HepG2 (cell line): ENCODE results near the gene TUBA1A. TPM values are rescaled to one million over a fixed set of nuclear protein-coding genes. Genes with fewer than 3 reads are reported as not detected.
"Not testable (repeated sequence)": the region's sequence is repeated elsewhere in the genome, so short reads cannot be mapped to it uniquely, and the experiment has no call there.

ENCODE experiments used
- ATAC-seq: fragments of 200-7000 bp; cut with Tn5 transposase; 3 replicates; pipeline ENCODE4 v1.9.1; 2020; ENCODE audit warnings: mild to moderate bottlenecking, moderate library complexity
- BruUV-seq: library from RNA; stranded (reverse); fragments of 400-500 nt; replicated peaks from 2 replicates; lab custom pipeline; 2021; lab: Mats Ljungman, UMichigan
- CTCF ChIA-PET: fragments of 300-600 bp; formaldehyde crosslinking; extraction: SDS; loops from one replicate; lab custom pipeline; 2021; ENCODE audit warnings: low total read pairs, inconsistent platforms, low intra/inter-chr PET ratio; lab: Yijun Ruan, JAX
- POLR2A ChIA-PET: fragments of 350-600 bp; sonication (Branson Sonifier 250); formaldehyde crosslinking; loops from one replicate; lab custom pipeline; 2020; ENCODE audit warnings: antibody characterized with exemption, inconsistent platforms; lab: Yijun Ruan, JAX
- DNase-seq: peaks from one replicate; pipeline ENCODE4 v3.0.0-alpha.2; 2015; ENCODE audit warnings: low spot score
- FAIRE-seq: peaks from 3 replicates; lab custom pipeline; 2011; peaks lifted over from hg19 to GRCh38; lab: Jason Lieb, UNC
- H2AFZ ChIP-seq: one replicate; pipeline ENCODE4 v1.6.1; 2011; ENCODE audit warnings: low read length, inconsistent platforms
- H3K27ac ChIP-seq: fragments of 300-600 bp; 3 replicates; pipeline ENCODE4 v1.8.0; 2011; ENCODE audit warnings: mixed run types, mild to moderate bottlenecking, mixed read lengths, low read length, inconsistent platforms; ENCODE audit not compliant: insufficient read depth; ENCODE audit errors: extremely low read length
- H3K27me3 ChIP-seq, 2 experiments: fragments of 200-600 bp in 1 of 2; 2 replicates in 1 of 2; 3 replicates in 1 of 2; pipeline versions ENCODE4 v1.6.0 to v1.8.0; 2011; ENCODE audit warnings: low read length in 2 of 2, mild to moderate bottlenecking in 2 of 2, moderate library complexity in 2 of 2, inconsistent platforms in 1 of 2; ENCODE audit not compliant: insufficient read depth in 2 of 2, control insufficient read depth in 1 of 2
- H3K36me3 ChIP-seq, 2 experiments: fragments of 200-600 bp in 1 of 2; replicated peaks in 1 of 2; 2 replicates in 1 of 2; 3 replicates in 1 of 2; pipeline versions ENCODE4 v1.5.1 to v1.8.0; 2011; ENCODE audit warnings: low read length in 2 of 2, inconsistent platforms in 1 of 2; ENCODE audit not compliant: insufficient read depth in 2 of 2, control insufficient read depth in 1 of 2
- H3K4me1 ChIP-seq: 2 replicates; pipeline ENCODE4 v1.5.1; 2012; ENCODE audit warnings: low read length, inconsistent platforms; ENCODE audit not compliant: insufficient read depth
- H3K4me2 ChIP-seq: 2 replicates; pipeline ENCODE4 v1.6.0; 2011; ENCODE audit warnings: low read depth, low read length, inconsistent platforms
- H3K4me3 ChIP-seq, 3 experiments: fragments of 200-600 bp in 1 of 3; sonication (generic), shearing (Covaris generic) in 1 of 3; replicated peaks in 1 of 3; 2 replicates each; pipeline ENCODE4 v1.5.1; 2011 to 2016; ENCODE audit warnings: low read length in 3 of 3, inconsistent platforms in 2 of 3, low read depth in 2 of 3, mild to moderate bottlenecking in 2 of 3, control low read depth in 1 of 3, mixed read lengths in 1 of 3; ENCODE audit not compliant: insufficient read depth in 1 of 3
- H3K79me2 ChIP-seq: one replicate; pipeline ENCODE4 v1.6.1; 2011; ENCODE audit warnings: low read length, inconsistent platforms; ENCODE audit not compliant: insufficient read depth
- H3K9ac ChIP-seq: 2 replicates; pipeline ENCODE4 v1.6.0; 2011; ENCODE audit warnings: mild to moderate bottlenecking, low read depth, low read length, inconsistent platforms; ENCODE audit not compliant: insufficient read depth
- H3K9me3 ChIP-seq: 2 replicates; pipeline ENCODE4 v1.5.1; 2012; ENCODE audit warnings: mild to moderate bottlenecking, low read length
- H4K20me1 ChIP-seq: 2 replicates; pipeline ENCODE4 v1.6.0; 2011; ENCODE audit warnings: inconsistent platforms, mild to moderate bottlenecking, low read length, moderate library complexity; ENCODE audit not compliant: insufficient read depth
- PHF5A ChIP-seq: IDR thresholded peaks from one replicate; pipeline ENCODE4 v1.6.1; 2018; ENCODE audit warnings: low read depth, missing genetic modification reagents; ENCODE audit not compliant: unreplicated experiment
- WGBS: methylation state at CpG from one replicate; pipeline ENCODE4 v1.1.6; 2017; ENCODE audit warnings: low lambda C conversion rate; 5-methylcytosine and 5-hydroxymethylcytosine counted together
- in situ Hi-C: cut with HindIII; loops from 2 replicates; pipeline ENCODE4 v1.10.0; 2017; ENCODE audit warnings: low pct_unique_long_range_greater_than_20kb; ENCODE audit not compliant: extremely low pct_ligation_motif_present
- intact Hi-C: fragments of 100-400 bp; cut with micrococcal nuclease; formaldehyde crosslinking; loops from one replicate; pipeline ENCODE4 v1.10.0; 2022; ENCODE audit not compliant: unreplicated experiment
- polyA plus RNA-seq, 8 experiments: library from polyadenylated mRNA; depleted of rRNA in 3 of 8; stranded (reverse) in 7 of 8; unstranded in 1 of 8; fragments of >200 nt; fragmentation: Illumina TruSeq in 4 of 8; extraction: Trizol in 4 of 8; gene quantifications; 2 replicates each; pipeline versions ENCODE4 v1.2.1 to v1.2.3, GENCODE V29; 2011 to 2016; ENCODE audit warnings: low read depth in 4 of 8, missing spikeins in 1 of 8, mixed read lengths in 1 of 8; ENCODE audit not compliant: insufficient read depth in 1 of 8
- total RNA-seq, 5 experiments: library from RNA; depleted of rRNA; stranded (reverse); fragments of >200 nt; fragmentation: Illumina TruSeq; extraction: Trizol; gene quantifications; 2 replicates each; pipeline ENCODE4 v1.2.3, GENCODE V29; 2016; ENCODE audit warnings: low read depth in 1 of 5

TUBA1A gene
- total and polyA plus RNA-seq, 2 of the 13 experiments (the other 11 are each of a cell fraction or from before 2014, with no cell fraction given), result 20.7 to 24.8 TPM

- no peak for TF ChIP-seq PHF5A
- TF ChIP-seq, all 625 proteins: peak for 0
Observed at GRCh38 chr12:49187184-49187583, 1.7 kb downstream of the TUBA1A start (continued).

DNA sequence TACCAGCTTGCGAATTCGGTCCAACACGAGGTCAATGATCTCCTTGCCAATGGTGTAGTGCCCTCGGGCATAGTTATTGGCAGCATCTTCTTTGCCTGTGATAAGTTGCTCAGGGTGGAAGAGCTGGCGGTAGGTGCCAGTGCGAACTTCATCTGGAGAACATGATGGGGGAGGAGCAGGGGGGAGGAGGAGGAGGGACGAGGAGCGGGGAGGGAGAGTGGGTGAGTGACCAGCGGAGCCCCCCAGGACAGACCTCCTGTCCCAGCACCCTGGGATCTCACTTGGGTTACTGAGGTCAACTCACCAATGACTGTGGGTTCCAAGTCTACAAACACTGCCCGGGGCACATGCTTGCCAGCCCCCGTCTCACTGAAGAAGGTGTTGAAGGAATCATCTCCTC lies 2.6 kb downstream of the TUBA1A start:
- WGBS, result 62% methylated on average over 10 of the region's 11 CpGs
- POLR2A ChIA-PET, H3K36me3 ChIP-seq, ATAC-seq, CTCF ChIA-PET, H3K4me2 ChIP-seq, H3K9ac ChIP-seq, intact Hi-C loops, H3K9me3 ChIP-seq, H3K4me1 ChIP-seq, in situ Hi-C loops, H3K27ac ChIP-seq, H4K20me1 ChIP-seq, FAIRE-seq, H3K4me3 ChIP-seq, H3K79me2 ChIP-seq, H2AFZ ChIP-seq, BruUV-seq, DNase-seq: not testable (repeated sequence)
- peaks cover 3 to 13% of the 10 kb centered on the region in 2 experiments; a peak in 3 of 5 replicates for H3K27me3 ChIP-seq

DNA sequence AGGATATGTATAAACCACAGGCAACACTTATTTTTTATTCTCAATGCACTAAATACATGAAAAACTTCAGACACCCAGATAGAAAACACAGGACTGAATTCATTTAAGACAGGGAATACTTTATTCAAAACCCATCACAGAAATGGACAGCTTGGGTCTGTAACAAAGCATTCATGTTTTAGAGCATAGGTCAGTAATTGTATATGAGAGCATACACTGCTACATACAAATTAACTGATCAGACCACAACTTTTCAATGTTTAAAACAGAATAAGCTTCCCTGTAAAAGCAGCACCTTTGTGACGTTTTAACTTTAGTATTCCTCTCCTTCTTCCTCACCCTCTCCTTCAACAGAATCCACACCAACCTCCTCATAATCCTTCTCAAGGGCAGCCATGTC lies 4.2 kb downstream of the TUBA1A start:
- BruUV-seq, H3K79me2 ChIP-seq, CTCF ChIA-PET, ATAC-seq, POLR2A ChIA-PET, in situ Hi-C loops, intact Hi-C loops, H3K36me3 ChIP-seq, H3K27me3 ChIP-seq, H3K9me3 ChIP-seq, FAIRE-seq, H2AFZ ChIP-seq, H3K9ac ChIP-seq, H3K4me1 ChIP-seq, H4K20me1 ChIP-seq, H3K27ac ChIP-seq, DNase-seq, H3K4me3 ChIP-seq, H3K4me2 ChIP-seq: not testable (repeated sequence)
- WGBS, result 8% methylated on average over 1 of the region's 1 CpG

DNA sequence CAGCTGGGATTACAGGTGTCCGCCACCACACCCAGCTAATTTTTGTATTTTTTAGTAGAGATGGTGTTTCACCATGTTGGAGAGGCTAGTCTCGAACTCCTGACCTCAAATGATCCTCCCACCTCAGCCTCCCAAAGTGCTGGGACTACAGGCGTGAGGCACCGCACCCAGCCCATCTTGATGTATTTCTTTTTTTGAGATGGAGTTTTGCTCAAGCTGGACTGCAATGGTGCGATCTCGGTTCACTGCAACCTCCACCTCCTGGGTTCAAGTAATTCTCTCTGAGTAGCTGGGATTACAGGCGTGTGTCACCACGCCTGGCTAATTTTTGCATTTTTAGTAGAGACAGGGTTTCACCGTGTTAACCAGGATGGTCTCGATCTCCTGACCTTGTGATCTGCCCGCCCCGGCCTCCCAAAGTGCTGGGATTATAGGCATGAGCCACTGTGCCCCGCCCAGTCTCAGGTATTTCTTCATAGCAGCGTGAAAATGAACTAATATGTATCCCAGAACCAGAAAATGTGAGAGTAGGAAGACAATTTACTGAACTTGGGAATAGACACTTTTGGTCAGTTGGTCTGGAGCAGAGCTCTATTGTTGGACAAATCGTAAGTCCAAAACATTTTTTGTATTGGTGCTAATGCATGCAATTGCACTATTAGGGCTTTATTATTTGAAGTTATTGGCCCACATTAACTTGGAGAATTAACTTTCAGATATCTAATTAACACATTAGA lies 5.5 kb downstream of the TUBA1A start:
- intact Hi-C loops, H3K79me2 ChIP-seq, H3K27ac ChIP-seq, H3K9me3 ChIP-seq, CTCF ChIA-PET, FAIRE-seq, H3K27me3 ChIP-seq, H2AFZ ChIP-seq, in situ Hi-C loops, POLR2A ChIA-PET, H3K9ac ChIP-seq, H3K4me1 ChIP-seq, DNase-seq, ATAC-seq, H4K20me1 ChIP-seq, BruUV-seq, H3K36me3 ChIP-seq, H3K4me3 ChIP-seq, H3K4me2 ChIP-seq: not testable (repeated sequence)
- WGBS, result 57% methylated on average over 14 of the region's 15 CpGs
